ENCODE measurements around the gene GLCE.
"Not testable (repeated sequence)": the region's sequence is repeated elsewhere in the genome, so short reads cannot be mapped to it uniquely, and the experiment has no call there.

The GLCE gene

GRCh38 chr15:69159805-69160140 is 662 bp upstream of the GLCE start:
- no peak for DNase-seq (ENCODE audit: low read depth in 2 of 2)

- no peak for DNase-seq (ENCODE audit: low read depth in 2 of 2)
Measured at GRCh38 chr15:69161079-69161877, 843 bp downstream of the GLCE start.

- DNase-seq (ENCODE audit: low read depth in 2 of 2) = no peak
Measured at GRCh38 chr15:69161878-69162213, 1.4 kb downstream of the GLCE start.

- DNase-seq (ENCODE audit: low read depth in 2 of 2) = no peak
Measured at GRCh38 chr15:69163141-69163669, 2.8 kb downstream of the GLCE start.

- no peak for DNase-seq (ENCODE audit: low read depth in 2 of 2)
Measured at GRCh38 chr15:69164807-69165636, 4.6 kb downstream of the GLCE start.

- DNase-seq (ENCODE audit: low read depth in 2 of 2) = no peak
Measured at GRCh38 chr15:69165637-69166025, 5.2 kb downstream of the GLCE start.

GRCh38 chr15:69167218-69167846 is 6.9 kb downstream of the GLCE start:
- no peak for DNase-seq (ENCODE audit: low read depth in 2 of 2)

GRCh38 chr15:69168361-69168760 is 7.9 kb downstream of the GLCE start:
- DNase-seq (ENCODE audit: low read depth in 2 of 2) = not testable (repeated sequence)

- not testable (repeated sequence) for DNase-seq (ENCODE audit: low read depth in 2 of 2)
Measured at GRCh38 chr15:69169540-69169939, 9.1 kb downstream of the GLCE start.

- no peak for DNase-seq (ENCODE audit: low read depth in 2 of 2)
Measured at GRCh38 chr15:69170597-69170996, 10.2 kb downstream of the GLCE start.

GRCh38 chr15:69172847-69173246 is 12.4 kb downstream of the GLCE start:
- DNase-seq (ENCODE audit: low read depth in 2 of 2) = no peak

GRCh38 chr15:69175536-69175935 is 15.1 kb downstream of the GLCE start:
- DNase-seq (ENCODE audit: low read depth in 2 of 2) = no peak

GRCh38 chr15:69181424-69181823 is 21.0 kb downstream of the GLCE start:
- no peak for DNase-seq (ENCODE audit: low read depth in 2 of 2)

GRCh38 chr15:69185216-69185615 is 24.8 kb downstream of the GLCE start:
- no peak for DNase-seq (ENCODE audit: low read depth in 2 of 2)

- DNase-seq (ENCODE audit: low read depth in 2 of 2) = no peak
Measured at GRCh38 chr15:69185706-69186105, 25.3 kb downstream of the GLCE start.

GRCh38 chr15:69189157-69189556 is 28.7 kb downstream of the GLCE start:
- DNase-seq (ENCODE audit: low read depth in 2 of 2) = no peak

- DNase-seq (ENCODE audit: low read depth in 2 of 2) = no peak
Measured at GRCh38 chr15:69190091-69190490, 29.7 kb downstream of the GLCE start.

- no peak for DNase-seq (ENCODE audit: low read depth in 2 of 2)
Measured at GRCh38 chr15:69190504-69190903, 30.1 kb downstream of the GLCE start.

- DNase-seq (ENCODE audit: low read depth in 2 of 2) = no peak
Measured at GRCh38 chr15:69194025-69194827, 33.8 kb downstream of the GLCE start.

GRCh38 chr15:69194854-69195253 is 34.4 kb downstream of the GLCE start:
- no peak for DNase-seq (ENCODE audit: low read depth in 2 of 2)

- DNase-seq (ENCODE audit: low read depth in 2 of 2) = no peak
Measured at GRCh38 chr15:69200832-69201745, 40.7 kb downstream of the GLCE start.

Data from stimulated activated CD8-positive, alpha-beta memory T cell treated with anti-CD3 and anti-CD28 coated beads, Interleukin-15, amount 100 ng/mL, for 4 hours (primary cell).